GM19035 (cell line): ENCODE data around the gene NAXE.
"Not testable (repeated sequence)": the region's sequence is repeated elsewhere in the genome, so short reads cannot be mapped to it uniquely, and the experiment has no call there.

Source experiments
- ATAC-seq: cut with Tn5 transposase; IDR thresholded peaks from one replicate; pipeline ENCODE4 v1.9.1; 2021; ENCODE audit not compliant: unreplicated experiment

The NAXE gene

GRCh38 chr1:156622581-156623297, 31.2 kb downstream of the NAXE start:
- ATAC-seq, result no peak

DNA sequence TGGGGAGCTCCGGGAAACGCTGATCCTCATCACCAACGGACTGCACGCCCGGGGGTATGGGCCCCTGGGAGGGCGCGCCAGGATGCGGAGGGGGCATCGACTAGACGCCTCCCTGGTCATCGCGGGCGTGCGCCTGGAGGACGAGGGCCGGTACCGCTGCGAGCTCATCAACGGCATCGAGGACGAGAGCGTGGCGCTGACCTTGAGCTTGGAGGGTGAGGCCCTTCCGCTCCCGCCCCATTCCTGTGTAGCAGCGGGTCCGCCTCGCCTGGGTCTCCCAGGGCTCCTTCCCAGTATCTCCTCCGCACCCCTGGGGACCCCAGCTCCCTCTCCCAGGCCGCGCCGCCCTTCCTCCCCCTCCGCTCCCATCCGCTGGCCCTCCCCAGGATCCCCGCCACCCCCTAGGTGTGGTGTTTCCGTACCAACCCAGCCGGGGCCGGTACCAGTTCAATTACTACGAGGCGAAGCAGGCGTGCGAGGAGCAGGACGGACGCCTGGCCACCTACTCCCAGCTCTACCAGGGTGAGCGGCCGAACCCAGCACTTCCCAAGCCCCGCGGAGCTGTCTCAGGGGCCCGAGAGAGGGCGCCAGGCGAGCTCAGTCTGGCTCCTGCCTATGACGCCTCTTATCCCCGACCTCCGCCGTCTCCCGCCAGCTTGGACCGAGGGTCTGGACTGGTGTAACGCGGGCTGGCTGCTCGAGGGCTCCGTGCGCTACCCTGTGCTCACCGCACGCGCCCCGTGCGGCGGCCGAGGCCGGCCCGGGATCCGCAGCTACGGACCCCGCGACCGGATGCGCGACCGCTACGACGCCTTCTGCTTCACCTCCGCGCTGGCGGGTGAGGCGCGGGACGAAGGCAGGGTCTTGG, 32.6 kb downstream of the NAXE start:
- no peak for ATAC-seq

GRCh38 chr1:156624814-156625435, 33.3 kb downstream of the NAXE start:
- no peak for ATAC-seq

DNA sequence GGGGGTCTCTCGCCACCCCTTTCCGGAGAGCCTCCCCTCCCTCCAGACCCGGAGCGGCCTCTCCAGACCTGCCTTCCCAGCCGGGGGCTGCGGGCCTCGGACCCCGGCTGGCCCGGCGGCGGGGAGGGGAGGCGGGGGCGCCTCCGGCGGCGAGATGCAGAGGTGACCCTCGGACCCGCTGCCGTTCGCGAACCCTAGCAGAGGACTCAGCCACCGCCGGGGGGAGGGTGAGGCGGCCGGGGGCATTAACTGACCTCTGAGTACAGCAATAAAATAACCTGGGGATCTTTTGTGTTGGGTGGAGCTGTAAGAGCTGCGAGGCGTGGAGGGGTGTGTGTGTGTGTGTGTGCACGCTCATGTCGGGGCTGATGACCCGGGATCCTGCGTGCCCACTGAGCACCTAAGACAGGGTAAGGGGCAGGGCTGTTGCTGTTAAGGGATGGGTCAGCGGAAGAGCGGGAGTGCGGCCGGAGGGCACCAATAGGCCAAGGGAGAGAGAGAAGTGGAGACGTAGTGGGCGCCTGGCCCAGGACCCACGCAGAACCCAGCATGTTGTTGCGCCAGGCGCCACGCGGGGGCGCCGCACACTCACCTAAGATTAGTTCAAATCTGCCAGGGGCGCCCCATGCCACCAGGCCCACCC, 34.0 kb downstream of the NAXE start:
- ATAC-seq, result no peak

- ATAC-seq, result no peak
These were observed 34.5 kb downstream of the NAXE start for GRCh38 chr1:156626079-156626438.

- ATAC-seq, result no peak
These were observed 35.8 kb downstream of the NAXE start for GRCh38 chr1:156627313-156627880.

DNA sequence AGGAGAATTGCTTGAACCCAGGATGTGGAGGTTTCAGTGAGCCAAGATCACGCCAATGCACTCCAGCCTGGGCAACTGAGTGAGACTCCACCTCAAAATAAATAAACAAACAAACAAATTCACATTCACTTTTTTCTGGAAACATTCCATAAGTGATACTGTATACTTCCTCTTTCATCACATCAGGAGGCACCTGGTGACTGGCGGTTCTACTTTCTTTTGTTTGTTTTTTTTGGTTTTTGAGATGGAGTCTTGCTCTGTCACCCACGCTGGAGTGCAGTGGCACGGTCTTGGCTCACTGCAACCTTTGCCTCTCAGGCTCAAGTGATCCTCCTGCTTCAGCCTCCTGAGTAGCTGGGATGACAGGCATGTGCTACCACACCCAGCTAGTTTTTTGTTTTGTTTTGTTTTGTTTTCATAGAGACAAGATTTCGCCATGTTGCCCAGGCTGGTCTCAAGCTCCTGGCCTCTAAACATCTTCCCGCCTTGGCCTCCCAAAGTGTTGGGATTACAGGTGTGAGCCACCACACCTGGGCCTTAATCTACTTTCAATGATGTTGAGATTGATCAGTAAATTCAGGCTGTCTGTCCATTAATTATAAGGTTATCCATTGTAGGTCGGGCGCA, 38.4 kb downstream of the NAXE start:
- ATAC-seq, result no peak

DNA sequence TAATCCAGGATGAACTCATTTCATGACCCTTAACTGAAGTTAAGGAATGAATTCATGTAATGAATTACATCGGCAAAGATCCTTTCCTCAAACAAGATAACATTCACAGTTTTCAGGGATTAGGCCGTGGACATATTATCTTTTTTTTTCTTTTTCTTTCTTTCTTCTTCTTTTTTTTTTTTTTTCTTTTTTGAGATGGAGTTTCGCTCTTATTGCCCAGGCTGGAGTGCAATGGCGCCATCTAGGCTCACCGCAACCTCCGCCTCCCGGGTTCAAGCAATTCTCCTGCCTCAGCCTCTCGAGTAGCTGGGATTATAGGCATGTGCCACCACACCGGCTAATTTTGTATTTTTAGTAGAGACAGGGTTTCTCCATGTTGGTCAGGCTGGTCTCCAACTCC, 39.6 kb downstream of the NAXE start:
- ATAC-seq, result not testable (repeated sequence)

- ATAC-seq, result no peak
These were observed 40.8 kb downstream of the NAXE start for GRCh38 chr1:156632355-156632754.

DNA sequence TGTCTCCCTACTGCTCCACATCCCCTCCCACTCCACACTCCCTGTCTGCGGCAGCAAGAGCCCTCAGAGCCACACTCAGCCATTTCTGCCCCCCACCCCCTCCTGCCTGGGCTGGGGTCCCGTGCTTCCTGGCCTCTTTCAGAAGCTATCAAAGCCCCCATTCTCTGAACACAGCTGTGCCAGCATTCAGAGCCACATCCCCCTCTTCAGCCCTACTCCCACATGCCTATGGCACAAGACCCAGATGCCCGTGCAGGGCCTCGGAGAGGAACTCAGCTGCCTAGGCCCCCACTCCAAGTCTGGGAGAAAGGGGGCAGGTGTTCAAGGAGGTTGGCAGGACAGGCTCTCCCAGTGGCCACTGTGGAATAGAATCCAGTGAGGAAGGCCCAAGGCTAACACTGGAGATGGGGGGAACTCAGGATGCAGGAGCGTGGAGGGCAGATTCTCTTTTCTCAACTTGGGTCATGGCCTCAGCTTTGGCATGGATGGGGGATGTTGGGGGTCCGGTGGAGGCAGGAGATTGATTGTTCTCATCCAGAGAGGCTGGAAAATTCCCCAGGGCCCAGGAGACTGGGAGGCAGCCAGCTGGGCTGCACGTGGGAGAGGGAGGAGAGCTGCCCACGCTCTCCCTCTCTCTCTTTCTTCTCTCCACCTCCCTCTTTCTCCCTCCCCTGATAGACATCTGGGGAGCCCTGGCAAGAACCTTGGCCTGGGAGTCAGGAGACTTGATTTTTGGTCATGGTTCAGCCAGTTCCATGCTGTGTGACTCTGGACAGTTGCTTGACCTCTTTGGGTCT, 46.8 kb downstream of the NAXE start:
- ATAC-seq, result no peak

DNA sequence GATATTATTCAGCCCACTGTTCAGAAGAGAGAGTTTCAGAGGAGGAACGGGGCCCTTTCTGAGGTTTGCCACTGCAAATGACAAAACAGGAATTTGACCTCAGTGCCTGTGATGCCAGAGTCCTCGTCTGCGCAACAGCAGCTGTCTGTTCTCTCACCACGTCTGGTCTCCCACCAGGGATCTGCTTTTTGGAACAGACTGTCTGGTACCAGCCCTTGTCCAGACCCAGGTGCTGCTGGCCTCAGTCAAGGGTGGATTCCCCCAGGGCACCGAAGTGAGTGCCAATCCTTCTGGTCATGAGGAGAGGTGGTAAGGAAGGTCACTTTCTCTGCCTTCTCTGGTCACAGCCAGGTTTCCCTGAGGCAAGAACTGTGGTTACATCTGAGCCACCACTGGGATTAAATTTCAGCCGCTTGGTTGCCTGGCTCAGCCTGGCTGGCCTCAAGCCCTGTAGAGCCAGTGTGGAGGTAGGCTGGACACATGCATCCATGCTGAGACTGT, 48.1 kb downstream of the NAXE start:
- ATAC-seq, result no peak

DNA sequence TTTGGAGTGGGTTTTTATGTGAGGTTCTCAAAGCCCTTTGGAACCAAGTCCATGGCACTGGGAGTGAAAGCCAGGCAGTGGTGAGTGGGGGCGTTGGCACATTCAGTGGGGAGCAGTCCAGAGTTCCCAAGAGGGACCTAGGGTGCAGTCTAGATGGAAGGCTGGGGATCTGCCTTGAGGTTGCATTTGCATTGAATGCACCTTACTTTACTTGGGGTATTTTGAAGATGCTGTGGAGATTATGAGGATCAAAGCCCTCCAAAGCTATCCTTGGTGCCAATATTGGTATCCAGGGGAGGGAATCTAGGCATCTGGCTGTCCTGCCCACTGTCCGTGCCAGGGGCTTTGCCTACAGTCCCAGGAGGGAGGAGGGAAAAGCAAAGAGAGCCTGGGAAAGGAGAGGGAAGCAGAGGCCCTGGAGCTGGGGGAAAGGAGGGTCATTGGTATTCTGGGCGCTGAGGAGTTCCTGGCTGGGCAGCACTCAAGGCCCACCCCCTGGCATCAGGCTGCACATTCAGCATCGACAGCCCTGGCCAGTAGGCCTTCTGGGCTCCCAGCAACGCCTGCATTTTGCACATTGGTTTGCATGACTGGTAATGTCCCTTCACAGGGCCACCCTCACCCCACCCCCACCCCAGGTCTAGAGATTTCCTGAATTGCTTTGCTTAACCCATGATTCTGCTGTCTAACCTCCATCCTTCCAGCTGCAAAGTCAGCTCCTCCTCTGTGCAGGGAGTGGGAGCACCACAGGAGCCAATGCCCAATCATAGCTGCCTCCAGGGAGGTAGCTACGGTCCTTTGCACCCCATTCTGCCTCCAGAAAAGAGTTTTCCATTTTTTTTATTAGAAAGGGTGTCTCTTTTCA, 49.5 kb downstream of the NAXE start:
- ATAC-seq, result no peak

DNA sequence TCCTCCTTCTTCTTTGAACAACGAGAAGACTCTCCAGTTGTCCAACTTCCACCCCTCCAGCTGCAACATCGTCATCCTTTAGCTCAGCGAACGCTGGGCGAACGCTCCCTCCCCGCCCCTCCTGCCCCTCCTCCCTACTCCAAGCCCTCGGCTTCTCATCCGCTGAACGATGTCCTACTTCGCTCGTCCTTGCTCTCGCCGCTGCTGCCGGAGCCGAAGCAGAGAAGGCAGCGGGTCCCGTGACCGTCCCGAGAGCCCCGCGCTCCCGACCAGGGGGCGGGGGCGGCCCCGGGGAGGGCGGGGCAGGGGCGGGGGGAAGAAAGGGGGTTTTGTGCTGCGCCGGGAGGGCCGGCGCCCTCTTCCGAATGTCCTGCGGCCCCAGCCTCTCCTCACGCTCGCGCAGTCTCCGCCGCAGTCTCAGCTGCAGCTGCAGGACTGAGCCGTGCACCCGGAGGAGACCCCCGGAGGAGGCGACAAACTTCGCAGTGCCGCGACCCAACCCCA, 50.2 kb downstream of the NAXE start, which contains the start of gene BCAN:
Gene BCAN, plus strand, starts transcription at position 357 of the 504 bp plus-strand sequence. CDS start 3,938 bp downstream, outside the sequence.
- no peak for ATAC-seq

DNA sequence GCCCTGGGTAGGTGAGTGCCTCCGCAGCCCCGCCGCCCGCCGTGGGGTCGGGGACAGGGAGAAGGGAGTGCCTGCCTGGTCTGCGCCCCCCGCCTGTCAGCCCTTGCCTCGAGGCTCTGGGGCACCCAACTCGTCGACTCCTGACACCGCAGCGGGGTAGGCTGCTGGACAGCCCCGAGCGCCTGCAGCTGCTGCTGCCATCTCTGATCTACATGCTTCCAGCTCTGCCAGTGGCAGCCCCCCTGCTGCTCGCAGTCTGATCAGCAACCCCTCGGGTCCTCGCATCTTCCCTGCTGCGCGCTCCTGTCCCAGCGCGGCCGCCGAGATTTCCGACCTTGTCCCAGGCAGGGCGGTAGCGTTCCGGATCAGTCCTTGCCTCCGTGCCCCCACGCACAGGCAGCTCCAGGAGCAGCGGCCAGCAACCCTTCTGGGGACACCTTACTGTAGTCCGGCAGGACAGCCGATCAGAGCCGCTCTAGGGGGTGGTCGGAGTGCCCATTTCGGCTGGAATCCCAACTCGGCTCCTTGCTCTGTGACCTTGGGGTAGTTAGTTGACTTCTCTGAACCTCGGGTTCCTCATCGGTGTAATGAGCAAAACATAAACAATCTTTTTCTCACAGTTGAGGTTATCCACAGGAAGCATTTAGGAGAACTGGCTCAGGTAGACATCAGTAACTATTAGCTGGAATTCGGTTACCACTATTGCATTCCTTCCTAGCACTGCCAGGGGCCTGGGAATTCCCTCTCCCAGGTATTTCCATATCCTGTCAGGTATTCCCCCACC, 50.9 kb downstream of the NAXE start:
- ATAC-seq, result no peak

DNA sequence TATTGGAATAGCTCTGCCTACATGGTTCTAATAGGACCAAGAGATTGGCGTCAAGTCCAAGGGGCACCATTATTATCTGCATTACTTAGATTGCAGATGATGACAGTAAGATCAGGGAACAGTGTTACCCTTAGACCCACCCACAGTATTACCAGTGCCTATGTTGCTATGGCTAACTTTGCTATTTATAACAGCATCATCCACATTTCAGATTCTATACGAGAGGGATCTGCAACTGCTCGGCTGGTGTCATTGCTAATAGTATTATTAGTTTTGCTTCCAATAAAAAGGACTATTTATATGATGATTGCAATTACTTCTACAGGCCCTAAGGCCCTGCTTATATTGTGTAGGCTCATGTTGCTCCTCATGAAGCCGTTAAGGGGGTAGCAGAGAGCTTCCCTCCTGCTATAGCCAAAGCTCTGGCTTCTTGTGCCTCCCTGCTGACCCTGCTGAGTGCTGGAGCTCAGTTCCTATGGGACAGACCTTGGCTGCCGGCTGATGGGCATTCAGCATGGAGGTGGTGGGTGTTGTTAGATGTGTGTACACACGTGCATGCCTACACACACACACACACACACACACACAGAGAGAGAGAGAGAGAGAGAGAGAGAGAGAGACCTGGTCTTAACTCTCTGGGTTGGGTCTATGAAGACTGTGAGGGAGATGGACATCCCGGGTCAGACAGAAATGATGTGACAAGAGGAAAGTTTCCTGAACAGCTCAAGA, 51.6 kb downstream of the NAXE start:
- ATAC-seq, result no peak

DNA sequence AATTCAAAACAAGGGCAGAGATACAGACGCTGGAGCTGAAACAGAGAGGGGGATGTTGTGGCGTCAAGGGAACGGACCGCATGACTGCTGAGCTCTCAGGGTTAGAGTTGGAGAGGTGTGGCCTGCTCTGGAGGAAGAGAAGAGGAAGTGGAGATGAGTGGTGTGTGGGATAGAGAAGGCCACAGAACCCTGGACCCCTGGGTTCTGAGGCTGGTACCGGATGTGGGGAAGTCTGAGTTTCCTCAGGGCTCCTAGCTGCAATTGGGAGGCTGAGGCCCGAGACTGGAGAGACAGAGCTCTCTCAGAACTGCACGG, 52.2 kb downstream of the NAXE start:
- ATAC-seq, result no peak
